Neutrophil (primary cell): ENCODE data around the gene ZNF511.

Source experiments
- H3K27ac ChIP-seq: fragments of 200-600 bp; sonication (generic); 2 replicates; pipeline ENCODE4 v1.5.1; 2016; ENCODE audit warnings: mild to moderate bottlenecking, moderate library complexity
- H3K27me3 ChIP-seq: fragments of 200-600 bp; sonication (generic); 2 replicates; pipeline ENCODE4 v1.6.0; 2016; ENCODE audit warnings: mild to moderate bottlenecking
- H3K36me3 ChIP-seq: fragments of 200-600 bp; sonication (generic); 2 replicates; pipeline ENCODE4 v1.5.1; 2017
- H3K4me1 ChIP-seq, 2 experiments: fragments of 200-600 bp in 1 of 2; sonication (generic) in 1 of 2; 1 replicate in 1 of 2; 2 replicates in 1 of 2; pipeline versions ENCODE4 v1.5.1 to v1.6.1; 2013 to 2016; ENCODE audit warnings: low read depth in 1 of 2, low read length in 1 of 2, mild to moderate bottlenecking in 1 of 2, moderate library complexity in 1 of 2; ENCODE audit not compliant: control insufficient read depth in 1 of 2, insufficient read depth in 1 of 2
- H3K4me3 ChIP-seq, 2 experiments: fragments of 200-600 bp in 1 of 2; sonication (generic) in 1 of 2; 1 replicate in 1 of 2; 2 replicates in 1 of 2; pipeline ENCODE4 v1.5.1; 2013 to 2016; ENCODE audit warnings: low read depth in 1 of 2, low read length in 1 of 2, mild to moderate bottlenecking in 1 of 2, moderate library complexity in 1 of 2
- H3K9me3 ChIP-seq: fragments of 200-600 bp; sonication (generic); 2 replicates; pipeline ENCODE4 v1.5.1; 2016
- TF ChIP-seq, protein P1 (sequence below): fragments of 200-600 bp; sonication (generic); IDR thresholded peaks from 2 replicates; pipeline ENCODE4 v1.5.1; 2016; ENCODE audit warnings: antibody characterized with exemption

The ZNF511 gene

DNA sequence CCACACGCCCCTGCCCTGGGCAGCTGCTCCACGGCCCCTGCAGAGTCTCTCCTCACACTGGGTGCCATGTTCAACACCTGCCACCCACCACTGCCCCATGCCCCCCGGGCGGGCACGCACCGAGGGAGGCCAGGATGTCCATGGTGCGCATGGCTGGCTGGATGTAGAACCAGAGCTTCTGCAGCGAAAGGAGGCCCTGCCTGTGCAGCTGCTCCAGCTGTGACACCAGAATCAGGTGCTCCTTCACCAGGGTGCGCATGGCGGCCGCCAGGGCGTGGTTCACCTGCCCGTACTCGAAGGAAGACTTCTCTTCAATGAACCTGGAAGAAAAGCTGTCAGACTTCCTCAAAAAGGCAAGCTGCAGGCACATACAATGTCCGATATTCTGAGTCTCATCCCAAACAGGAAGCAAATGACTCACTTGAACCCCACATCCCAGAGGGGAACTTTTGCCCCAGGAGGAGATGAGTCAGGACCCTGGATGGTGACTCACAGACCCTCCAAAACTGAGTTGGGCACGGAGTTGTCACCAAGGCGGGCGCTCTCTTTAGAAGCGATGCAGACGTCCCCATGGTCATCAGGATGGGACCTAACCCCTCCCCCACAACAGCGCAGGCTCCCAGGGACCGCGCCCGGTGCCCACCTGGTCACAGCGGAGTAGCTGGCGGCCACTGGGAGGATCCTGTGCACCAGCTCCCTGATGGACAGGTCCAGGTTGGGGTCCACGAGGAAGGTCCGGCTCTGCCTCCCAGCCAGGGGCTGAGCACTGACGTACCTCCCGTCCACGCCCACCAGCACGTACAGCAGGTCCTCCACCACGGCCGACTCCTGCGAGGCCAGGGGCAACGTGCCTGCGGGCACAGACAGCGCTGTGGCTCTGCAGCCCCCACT is 15.6 kb upstream of the ZNF511 start:
- H3K4me3 ChIP-seq: no peak overlapping the region
- no peak overlapping the region for H3K27ac ChIP-seq
- no peaks in the 10 kb centered on the region for H3K27me3 ChIP-seq
- H3K4me1 ChIP-seq: no peaks in the 10 kb centered on the region
- no peaks in the 10 kb centered on the region for H3K9me3 ChIP-seq
- peaks cover 89% of the 10 kb centered on the region for H3K36me3 ChIP-seq
- TF ChIP-seq, protein P1, sequence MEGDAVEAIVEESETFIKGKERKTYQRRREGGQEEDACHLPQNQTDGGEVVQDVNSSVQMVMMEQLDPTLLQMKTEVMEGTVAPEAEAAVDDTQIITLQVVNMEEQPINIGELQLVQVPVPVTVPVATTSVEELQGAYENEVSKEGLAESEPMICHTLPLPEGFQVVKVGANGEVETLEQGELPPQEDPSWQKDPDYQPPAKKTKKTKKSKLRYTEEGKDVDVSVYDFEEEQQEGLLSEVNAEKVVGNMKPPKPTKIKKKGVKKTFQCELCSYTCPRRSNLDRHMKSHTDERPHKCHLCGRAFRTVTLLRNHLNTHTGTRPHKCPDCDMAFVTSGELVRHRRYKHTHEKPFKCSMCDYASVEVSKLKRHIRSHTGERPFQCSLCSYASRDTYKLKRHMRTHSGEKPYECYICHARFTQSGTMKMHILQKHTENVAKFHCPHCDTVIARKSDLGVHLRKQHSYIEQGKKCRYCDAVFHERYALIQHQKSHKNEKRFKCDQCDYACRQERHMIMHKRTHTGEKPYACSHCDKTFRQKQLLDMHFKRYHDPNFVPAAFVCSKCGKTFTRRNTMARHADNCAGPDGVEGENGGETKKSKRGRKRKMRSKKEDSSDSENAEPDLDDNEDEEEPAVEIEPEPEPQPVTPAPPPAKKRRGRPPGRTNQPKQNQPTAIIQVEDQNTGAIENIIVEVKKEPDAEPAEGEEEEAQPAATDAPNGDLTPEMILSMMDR: no peak

DNA sequence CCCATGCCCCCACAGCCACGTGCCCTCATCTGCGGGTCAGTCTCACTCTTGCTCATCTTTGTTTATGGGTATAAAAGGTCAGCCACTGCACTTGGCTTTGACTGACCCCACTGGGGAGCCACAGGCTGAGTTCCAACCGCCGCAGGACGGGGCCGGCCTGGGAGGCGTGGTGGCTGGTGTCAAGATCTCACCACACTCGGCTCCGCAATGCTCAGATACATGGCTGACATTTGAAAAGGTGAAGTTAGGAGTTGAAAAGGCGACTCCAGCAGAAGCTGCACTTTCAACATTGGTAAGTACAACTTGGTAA is 14.9 kb upstream of the ZNF511 start:
- Histone ChIP-seq H3K9me3 (no peaks in the 10 kb centered on the region), H3K27me3 (no peaks in the 10 kb centered on the region), H3K27ac (no peak overlapping the region), H3K4me3 (no peak overlapping the region), H3K4me1 (no peaks in the 10 kb centered on the region), H3K36me3 (peaks cover 89% of the 10 kb centered on the region)
- TF ChIP-seq, protein P1: no peak

DNA sequence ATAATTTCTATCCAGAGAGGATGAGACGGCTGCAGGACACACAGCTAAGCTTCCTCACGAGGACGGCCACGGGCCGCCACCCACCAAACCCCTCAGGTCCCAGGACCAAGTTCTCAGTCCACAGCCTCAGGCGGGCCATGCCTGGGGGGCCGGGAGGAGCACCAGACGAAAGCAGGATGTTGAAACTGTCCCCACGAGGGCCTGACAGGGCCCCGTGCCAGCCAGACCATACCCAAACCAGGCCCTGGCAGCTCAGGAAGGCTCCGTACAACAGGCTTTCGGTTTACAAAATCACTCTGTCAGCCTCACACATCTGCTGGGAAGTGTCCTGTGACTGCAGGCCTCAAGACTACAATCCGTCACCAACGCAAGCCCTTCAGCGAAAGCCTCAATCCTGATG is 14.5 kb upstream of the ZNF511 start:
- no peaks in the 10 kb centered on the region for H3K4me1 ChIP-seq
- H3K36me3 ChIP-seq: peaks cover 89% of the 10 kb centered on the region
- TF ChIP-seq, protein P1: no peak
- no peak overlapping the region for H3K27ac ChIP-seq
- no peaks in the 10 kb centered on the region for H3K27me3 ChIP-seq
- H3K4me3 ChIP-seq: no peak overlapping the region
- H3K9me3 ChIP-seq: no peaks in the 10 kb centered on the region

DNA sequence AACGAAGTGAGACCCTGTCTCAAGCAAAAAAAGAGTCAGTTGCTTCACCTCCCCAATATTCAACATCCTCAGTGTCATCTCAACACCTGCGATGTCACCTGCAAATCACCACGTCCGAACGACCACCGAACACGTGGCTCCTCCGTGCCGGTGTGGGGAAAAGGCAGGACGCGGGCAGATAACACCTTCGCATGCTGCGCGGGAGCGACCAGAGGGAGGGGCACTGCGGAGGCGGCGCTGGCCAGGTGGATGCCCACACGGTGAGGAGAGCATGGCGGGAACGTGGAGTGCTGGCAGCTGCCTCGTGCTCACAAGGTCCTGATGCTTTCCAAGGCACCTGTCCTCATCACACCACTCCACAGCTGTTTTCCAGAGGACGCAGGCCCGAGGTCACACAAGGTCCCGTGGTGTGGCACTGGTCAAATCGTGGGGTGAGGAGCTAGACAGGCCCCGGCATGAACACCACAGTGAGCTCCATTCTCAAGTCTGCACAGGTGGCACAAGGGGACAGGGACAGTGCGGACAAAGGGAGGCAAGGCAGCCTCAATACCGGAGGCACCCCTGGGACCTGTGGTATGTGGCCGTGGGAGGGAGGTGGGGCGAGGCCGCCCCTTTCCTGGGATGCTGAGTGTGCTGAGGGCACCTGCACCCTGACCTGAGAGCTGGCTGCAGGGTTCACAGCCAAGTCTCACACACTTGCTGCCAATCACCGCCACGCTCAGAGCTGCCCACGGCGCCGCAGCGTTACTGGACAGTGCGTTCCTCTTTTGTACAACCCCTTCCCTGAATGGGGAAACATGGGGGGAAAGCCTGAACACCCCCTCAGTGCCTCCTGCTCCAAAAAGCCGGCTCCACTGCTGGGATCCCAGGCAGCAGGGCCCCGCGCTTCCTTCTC is 13.0 kb upstream of the ZNF511 start:
- Histone ChIP-seq H3K4me3 (no peak overlapping the region), H3K36me3 (peaks cover 89% of the 10 kb centered on the region), H3K9me3 (no peaks in the 10 kb centered on the region), H3K4me1 (no peaks in the 10 kb centered on the region), H3K27ac (no peak overlapping the region), H3K27me3 (no peaks in the 10 kb centered on the region)
- TF ChIP-seq, protein P1: no peak

DNA sequence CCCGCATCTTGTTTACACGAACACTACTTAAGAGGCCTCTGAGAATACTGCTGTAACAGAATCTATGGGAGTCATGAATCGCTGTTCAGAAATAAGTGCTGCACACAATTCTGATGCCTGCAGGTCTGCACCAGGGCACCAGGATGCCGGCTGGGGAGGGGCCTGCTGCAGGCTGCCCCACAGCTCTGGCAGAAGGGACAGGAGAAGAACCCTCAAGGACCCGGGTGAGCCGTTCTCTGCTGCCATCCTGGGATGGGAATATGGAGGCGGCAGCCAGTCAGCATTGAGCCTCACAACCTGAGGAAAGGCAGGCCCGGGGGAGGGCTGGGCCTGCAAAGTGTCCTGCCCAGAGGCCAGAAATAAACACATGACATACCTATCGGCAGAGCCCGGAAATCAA is 11.2 kb upstream of the ZNF511 start:
- no peak overlapping the region for H3K4me3 ChIP-seq
- H3K27ac ChIP-seq: no peak overlapping the region
- H3K4me1 ChIP-seq: no peaks in the 10 kb centered on the region
- H3K36me3 ChIP-seq: peaks cover 98% of the 10 kb centered on the region
- H3K9me3 ChIP-seq: no peaks in the 10 kb centered on the region
- H3K27me3 ChIP-seq: no peaks in the 10 kb centered on the region
- TF ChIP-seq, protein P1: no peak
